LHCN-M2 (cell line): ENCODE results near the gene ARHGAP30. TPM values are rescaled to one million over a fixed set of nuclear protein-coding genes. Genes with fewer than 3 reads are reported as not detected.

Source experiments
- DNase-seq: peaks from one replicate; pipeline ENCODE4 v3.0.0-alpha.2; 2012; ENCODE audit warnings: low read depth
- total RNA-seq: library from RNA; depleted of rRNA; stranded (reverse); fragments of >200 nt; gene quantifications from 2 replicates; pipeline ENCODE4 v1.2.3, GENCODE V29; 2014; rRNA removed

Gene ARHGAP30
- total RNA-seq, 1 experiment from 2014 or later = not detected

DNA sequence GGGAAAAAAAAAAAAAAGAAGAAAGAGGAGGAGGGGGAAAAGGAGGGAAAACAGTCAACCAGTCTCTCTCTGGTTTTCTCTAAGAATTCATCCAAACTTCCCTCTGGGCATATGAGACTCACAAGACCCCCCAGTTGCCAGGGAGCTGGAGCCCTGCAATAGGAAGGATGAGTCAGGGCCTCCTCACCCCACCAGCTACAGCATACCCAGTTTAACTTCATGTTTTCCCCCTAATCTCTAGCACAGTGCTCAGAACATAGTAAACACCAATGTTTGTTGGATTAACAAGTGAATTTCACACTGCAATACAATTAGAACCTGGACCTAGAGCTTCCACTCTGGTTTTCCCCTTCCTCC, 56.6 kb downstream of the ARHGAP30 start:
- DNase-seq = no peak

- DNase-seq = no peak
These were observed 57.3 kb downstream of the ARHGAP30 start for GRCh38 chr1:161012420-161012819.

DNA sequence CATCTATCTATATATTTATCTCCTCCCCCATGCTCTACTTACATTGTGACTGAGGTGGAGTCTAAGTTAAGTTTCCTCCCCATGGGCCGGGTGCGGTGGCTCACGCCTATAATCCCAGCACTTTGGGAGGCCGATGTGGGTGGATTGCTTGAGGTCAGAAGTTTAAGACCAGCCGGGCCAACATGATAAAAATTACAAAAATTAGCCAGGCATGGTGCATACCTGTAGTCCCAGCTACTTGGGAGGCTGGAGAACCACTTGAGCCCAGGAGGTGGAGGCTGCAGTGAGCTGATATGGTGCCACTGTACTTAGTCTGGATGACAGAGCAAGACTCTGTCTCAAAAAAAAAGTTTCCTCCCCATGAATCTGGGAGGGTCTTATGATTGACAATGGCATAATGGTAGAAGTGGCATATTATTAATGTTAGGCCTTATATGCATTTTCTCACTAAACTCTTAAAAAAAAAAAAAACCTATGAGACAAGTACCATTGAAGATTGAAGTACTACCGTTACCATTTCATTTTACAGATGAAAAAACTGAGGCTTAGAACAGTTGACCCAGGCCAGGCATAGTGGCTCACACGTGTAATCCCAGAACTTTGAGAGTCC, 60.0 kb downstream of the ARHGAP30 start:
- DNase-seq = no peak

- DNase-seq = no peak
These were observed 60.7 kb downstream of the ARHGAP30 start for GRCh38 chr1:161008869-161009510.

GRCh38 chr1:161007369-161007768, 62.3 kb downstream of the ARHGAP30 start:
- DNase-seq = no peak

DNA sequence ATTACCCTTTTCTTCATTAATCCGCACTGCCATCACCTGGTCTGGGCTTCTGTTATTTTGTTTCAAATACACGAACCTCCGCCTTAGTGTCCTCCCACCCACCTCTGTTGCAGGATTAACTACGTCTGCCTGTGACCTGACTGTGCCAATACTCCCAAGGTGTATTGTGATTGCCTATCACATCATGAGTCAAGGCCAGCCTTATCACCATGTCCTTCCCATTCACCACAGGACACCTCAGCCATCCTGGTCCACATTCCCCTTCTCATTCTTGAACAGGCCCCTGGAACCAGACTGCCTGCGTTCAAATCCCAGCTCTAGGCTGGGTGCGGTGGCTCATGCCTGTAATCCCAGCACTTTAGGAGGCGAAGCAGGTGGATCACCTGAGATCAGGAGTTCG, 63.1 kb downstream of the ARHGAP30 start:
- DNase-seq = no peak

DNA sequence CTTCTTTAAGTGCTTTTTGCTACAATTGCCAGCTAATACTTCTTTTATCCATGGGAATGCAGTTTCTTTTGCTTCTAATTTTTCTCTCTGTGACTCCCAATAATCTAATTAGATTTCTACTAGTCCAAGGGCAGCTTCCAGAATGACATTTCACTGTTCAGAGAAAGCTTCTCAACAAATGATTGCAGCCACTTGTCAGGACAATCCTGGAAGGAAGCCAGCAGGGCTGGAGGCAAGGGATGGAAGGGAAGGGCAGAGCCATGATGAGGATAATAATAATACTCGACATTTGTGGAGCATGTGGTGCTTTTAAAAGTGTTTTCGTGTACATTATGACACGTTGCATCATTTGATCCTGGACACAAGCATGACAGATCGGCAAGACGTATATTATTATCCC, 68.2 kb downstream of the ARHGAP30 start:
- no peak for DNase-seq

GRCh38 chr1:161000736-161001480, 68.8 kb downstream of the ARHGAP30 start:
- DNase-seq = no peak

DNA sequence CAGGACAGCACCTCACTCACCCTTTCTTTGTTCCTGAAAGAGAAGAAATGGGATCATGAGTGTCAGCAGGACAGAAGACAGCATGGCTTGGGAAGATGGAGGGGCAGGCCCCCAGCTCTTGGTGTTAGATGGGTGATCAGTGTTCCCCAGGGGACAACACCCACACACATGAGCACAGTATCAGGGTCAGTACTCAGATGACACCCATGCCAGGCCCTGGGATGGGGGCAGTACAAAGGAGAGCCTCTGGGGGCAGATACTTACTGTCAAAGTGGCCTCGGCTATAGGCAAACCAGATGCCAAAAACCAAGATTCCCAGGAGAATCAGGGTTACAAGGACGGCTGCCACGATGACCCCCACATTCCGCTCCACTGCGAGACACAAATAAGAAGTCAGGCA, 70.3 kb downstream of the ARHGAP30 start:
- no peak for DNase-seq

DNA sequence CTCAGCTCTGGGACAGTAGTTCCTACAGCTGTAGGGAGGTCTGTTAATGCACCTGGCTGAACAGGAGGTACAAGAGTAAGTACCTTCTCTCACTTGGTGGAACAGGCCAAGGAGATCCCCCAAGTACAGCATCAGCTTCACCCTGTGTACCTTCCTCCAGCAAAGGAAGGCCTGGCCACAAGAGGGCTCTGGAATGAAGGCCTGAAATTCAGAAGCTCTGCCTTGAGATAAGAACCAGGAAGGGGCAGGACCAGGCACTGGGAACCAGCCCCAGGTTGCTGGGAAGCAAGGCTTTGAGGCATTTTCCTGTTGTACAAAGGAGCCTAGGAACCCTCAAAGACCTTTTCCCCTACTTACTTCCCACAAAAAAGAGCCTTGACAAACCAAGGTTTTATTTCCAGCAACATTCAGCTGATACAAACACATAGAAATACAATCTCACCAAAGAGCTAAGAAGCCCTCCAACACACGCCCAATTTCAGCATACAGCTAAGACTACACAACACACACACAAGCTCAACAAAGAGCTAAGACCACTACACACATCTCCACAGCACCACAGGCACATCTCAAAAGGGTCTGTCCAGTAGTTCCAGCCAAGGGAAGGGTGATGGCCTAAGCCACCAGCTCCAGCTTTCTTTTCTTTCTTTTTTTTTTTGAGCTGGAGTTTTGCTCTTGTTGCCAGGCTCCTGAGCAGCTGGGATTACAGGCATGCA, 72.2 kb downstream of the ARHGAP30 start:
- peak; percentile 57 for DNase-seq

Other genes starting within 250 kb of the ARHGAP30 start
- not detected in 2 replicates for gene CD244, start 207.0 kb downstream of the ARHGAP30 start, total RNA-seq
- not detected in 2 replicates for gene ITLN1, start 184.7 kb downstream of the ARHGAP30 start, total RNA-seq
- gene ITLN2, start 115.1 kb downstream of the ARHGAP30 start, total RNA-seq = not detected in 2 replicates
- 1.4 and 2.6 TPM in 2 replicates for gene F11R, start 48.7 kb downstream of the ARHGAP30 start, total RNA-seq
- gene TSTD1, start 30.9 kb downstream of the ARHGAP30 start, total RNA-seq = 14.7 and 27.3 TPM in 2 replicates
- 76.0 and 83.2 TPM in 2 replicates for gene USF1, start 23.9 kb downstream of the ARHGAP30 start, total RNA-seq
- 0.26 TPM in 1 of 2 replicates, not detected in the other for gene NECTIN4, start 19.7 kb upstream of the ARHGAP30 start, total RNA-seq
- gene KLHDC9, start 28.5 kb upstream of the ARHGAP30 start, total RNA-seq = 0.29 and 0.71 TPM in 2 replicates
- gene PFDN2, start 48.1 kb upstream of the ARHGAP30 start, total RNA-seq = 58.6 and 87.5 TPM in 2 replicates
- 25.6 and 28.4 TPM in 2 replicates for gene NIT1, start 48.2 kb upstream of the ARHGAP30 start, total RNA-seq
- gene DEDD, start 62.8 kb upstream of the ARHGAP30 start, total RNA-seq = 27.7 and 29.6 TPM in 2 replicates
- gene UFC1, start 84.1 kb upstream of the ARHGAP30 start, total RNA-seq = 50.0 and 90.6 TPM in 2 replicates
- gene USP21, start 89.6 kb upstream of the ARHGAP30 start, total RNA-seq = 9.1 and 15.3 TPM in 2 replicates
- 15.3 and 17.8 TPM in 2 replicates for gene PPOX, start 96.5 kb upstream of the ARHGAP30 start, total RNA-seq
- gene B4GALT3, start 107.6 kb upstream of the ARHGAP30 start, total RNA-seq = 40.4 and 42.6 TPM in 2 replicates
- 5.0 and 5.4 TPM in 2 replicates for gene ADAMTS4, start 129.2 kb upstream of the ARHGAP30 start, total RNA-seq
- 115 and 133 TPM in 2 replicates for gene NDUFS2, start 132.5 kb upstream of the ARHGAP30 start, total RNA-seq
- gene FCER1G, start 145.4 kb upstream of the ARHGAP30 start, total RNA-seq = 0.86 and 1.2 TPM in 2 replicates
- not detected in 2 replicates for gene APOA2, start 153.7 kb upstream of the ARHGAP30 start, total RNA-seq
- gene TOMM40L, start 156.2 kb upstream of the ARHGAP30 start, total RNA-seq = 9.8 and 12.6 TPM in 2 replicates
- gene NR1I3, start 168.3 kb upstream of the ARHGAP30 start, total RNA-seq = not detected in 2 replicates
- gene PCP4L1, start 188.9 kb upstream of the ARHGAP30 start, total RNA-seq = 0.17 TPM in 1 of 2 replicates, not detected in the other
- 10.7 TPM in 2 replicates for gene MPZ, start 240.1 kb upstream of the ARHGAP30 start, total RNA-seq
- gene SDHC, start 244.5 kb upstream of the ARHGAP30 start, total RNA-seq = 32.8 and 34.1 TPM in 2 replicates